Measurements from ENCODE around the gene ACAP2.

DNA sequence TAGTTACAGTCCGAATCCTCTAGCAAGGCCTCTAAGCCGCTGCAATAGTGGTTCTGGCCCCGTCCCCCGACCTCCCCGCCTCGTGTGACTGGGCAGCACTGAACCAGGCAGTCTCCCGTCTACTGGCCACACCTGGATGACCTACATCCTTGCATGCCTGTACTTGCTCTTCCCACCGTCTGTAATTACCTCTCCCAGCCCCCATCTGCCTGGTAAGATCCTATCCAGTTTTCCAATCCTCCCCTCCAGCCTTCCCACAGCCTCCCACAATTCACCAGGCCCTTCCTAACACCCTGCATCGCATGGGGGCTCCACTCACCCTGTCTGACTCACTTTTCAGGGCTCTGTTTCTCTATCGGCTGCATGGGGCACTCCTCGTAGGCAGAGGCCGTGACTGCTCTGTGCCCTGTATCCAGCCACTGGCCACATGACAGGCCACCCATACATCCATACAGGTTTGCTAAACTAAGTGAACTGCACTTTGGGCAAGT, 204.7 kb downstream of the ACAP2 start:
- TF ChIP-seq, protein P1, sequence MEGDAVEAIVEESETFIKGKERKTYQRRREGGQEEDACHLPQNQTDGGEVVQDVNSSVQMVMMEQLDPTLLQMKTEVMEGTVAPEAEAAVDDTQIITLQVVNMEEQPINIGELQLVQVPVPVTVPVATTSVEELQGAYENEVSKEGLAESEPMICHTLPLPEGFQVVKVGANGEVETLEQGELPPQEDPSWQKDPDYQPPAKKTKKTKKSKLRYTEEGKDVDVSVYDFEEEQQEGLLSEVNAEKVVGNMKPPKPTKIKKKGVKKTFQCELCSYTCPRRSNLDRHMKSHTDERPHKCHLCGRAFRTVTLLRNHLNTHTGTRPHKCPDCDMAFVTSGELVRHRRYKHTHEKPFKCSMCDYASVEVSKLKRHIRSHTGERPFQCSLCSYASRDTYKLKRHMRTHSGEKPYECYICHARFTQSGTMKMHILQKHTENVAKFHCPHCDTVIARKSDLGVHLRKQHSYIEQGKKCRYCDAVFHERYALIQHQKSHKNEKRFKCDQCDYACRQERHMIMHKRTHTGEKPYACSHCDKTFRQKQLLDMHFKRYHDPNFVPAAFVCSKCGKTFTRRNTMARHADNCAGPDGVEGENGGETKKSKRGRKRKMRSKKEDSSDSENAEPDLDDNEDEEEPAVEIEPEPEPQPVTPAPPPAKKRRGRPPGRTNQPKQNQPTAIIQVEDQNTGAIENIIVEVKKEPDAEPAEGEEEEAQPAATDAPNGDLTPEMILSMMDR (IDR thresholded peaks at IDR 0.05; ENCODE audit: poor library complexity) = no peak
- no peak for TF ChIP-seq EZH2phosphoT487 (IDR thresholded peaks at IDR 0.05; ENCODE audit: low read depth, severe bottlenecking, unreplicated experiment)

Data from hepatocyte (in vitro differentiated cells).